HEK293T (cell line): Measurements from ENCODE around the gene TWIST2.

Experiments used
- ARNT ChIP-seq: fragments of 450-650 bp; IDR thresholded peaks from 2 replicates; pipeline ENCODE4 v1.6.1; 2017; ENCODE audit warnings: mild to moderate bottlenecking
- BHLHE40 ChIP-seq: fragments of 450-650 bp; IDR thresholded peaks from 2 replicates; pipeline ENCODE4 v1.6.1; 2016; ENCODE audit warnings: mild to moderate bottlenecking, moderate library complexity, borderline replicate concordance
- CTBP1 ChIP-seq: fragments of 450-650 bp; IDR thresholded peaks from 2 replicates; pipeline ENCODE4 v1.6.1; 2016; ENCODE audit warnings: borderline replicate concordance
- FOXA1 ChIP-seq: fragments of 450-650 bp; IDR thresholded peaks from 2 replicates; pipeline ENCODE4 v1.6.1; 2016; ENCODE audit warnings: mild to moderate bottlenecking
- FOXM1 ChIP-seq: fragments of 450-650 bp; IDR thresholded peaks from 2 replicates; pipeline ENCODE4 v1.6.1; 2017; ENCODE audit warnings: mild to moderate bottlenecking, borderline replicate concordance
- SP1 ChIP-seq: fragments of 450-650 bp; IDR thresholded peaks from 2 replicates; pipeline ENCODE4 v1.6.1; 2017
- SUZ12 ChIP-seq: fragments of 450-650 bp; IDR thresholded peaks from 2 replicates; pipeline ENCODE4 v1.6.1; 2016; ENCODE audit warnings: mild to moderate bottlenecking
- TARDBP ChIP-seq: fragments of 450-650 bp; IDR thresholded peaks from 2 replicates; pipeline ENCODE4 v1.6.1; 2016

GRCh38 chr2:238821944-238822670 is 25.8 kb upstream of the TWIST2 start:
- TF ChIP-seq TARDBP, result no peak
- no peak for TF ChIP-seq FOXM1
- no peak for TF ChIP-seq ARNT
- TF ChIP-seq FOXA1, result no peak
- no peak for TF ChIP-seq SUZ12
- no peak for TF ChIP-seq SP1
- no peak for TF ChIP-seq BHLHE40
- TF ChIP-seq CTBP1, result no peak
